Measurements from ENCODE around the gene CAMKV. TPM values are rescaled to one million over a fixed set of nuclear protein-coding genes. Genes with fewer than 3 reads are reported as not detected.

CAMKV gene
- total RNA-seq, 1 experiment from 2014 or later = 0.58 TPM

DNA sequence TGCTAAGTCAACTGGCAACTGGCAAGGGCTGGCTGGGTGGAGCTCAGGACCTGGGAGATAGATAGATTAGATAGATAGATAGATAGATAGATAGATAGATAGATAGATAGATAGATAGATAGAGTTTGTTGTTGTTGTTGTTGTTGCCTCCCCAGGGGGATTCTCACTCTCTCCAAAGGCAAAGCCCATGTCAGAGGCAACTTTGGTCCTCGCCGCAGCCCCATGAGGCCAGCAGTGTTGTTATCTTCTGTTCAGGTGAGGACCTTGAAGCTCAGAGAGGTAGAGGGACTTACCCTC lies 41.4 kb upstream of the CAMKV start:
- CTCF ChIA-PET = no interaction called here
- Histone ChIP-seq H3K27ac (ENCODE audit: low read length) (no peak overlapping the region), H3K9me2 (replicated peaks; ENCODE audit: low read length) (no peaks in the 10 kb centered on the region), H3F3A (ENCODE audit: low read length, unreplicated experiment) (no peaks in the 10 kb centered on the region), H3K9me3 (ENCODE audit: low read length) (no peaks in the 10 kb centered on the region), H3K36me3 (ENCODE audit: low read depth, low read length) (peaks cover 8% of the 10 kb centered on the region), H3K4me2 (ENCODE audit: low read length) (no peak overlapping the region), H3K9ac (ENCODE audit: low read length) (no peak overlapping the region), H3K79me2 (ENCODE audit: low read length) (0 out of 2 replicates have a peak, but pooled peaks cover 6% of the 10 kb centered on the region), H2AFZ (ENCODE audit: low read length) (no peak overlapping the region), H3K27me3 (ENCODE audit: low read length) (no peaks in the 10 kb centered on the region), H3K4me3 (ENCODE audit: low read length) (no peak overlapping the region), H3K4me1 (ENCODE audit: insufficient read depth, low read length) (peaks cover 8% of the 10 kb centered on the region), H4K20me1 (ENCODE audit: low read length) (no peaks in the 10 kb centered on the region)
- TF ChIP-seq EZH2phosphoT487 (IDR thresholded peaks at IDR 0.05; ENCODE audit: borderline replicate concordance, low read length) = no peak
- TF ChIP-seq, protein P1, sequence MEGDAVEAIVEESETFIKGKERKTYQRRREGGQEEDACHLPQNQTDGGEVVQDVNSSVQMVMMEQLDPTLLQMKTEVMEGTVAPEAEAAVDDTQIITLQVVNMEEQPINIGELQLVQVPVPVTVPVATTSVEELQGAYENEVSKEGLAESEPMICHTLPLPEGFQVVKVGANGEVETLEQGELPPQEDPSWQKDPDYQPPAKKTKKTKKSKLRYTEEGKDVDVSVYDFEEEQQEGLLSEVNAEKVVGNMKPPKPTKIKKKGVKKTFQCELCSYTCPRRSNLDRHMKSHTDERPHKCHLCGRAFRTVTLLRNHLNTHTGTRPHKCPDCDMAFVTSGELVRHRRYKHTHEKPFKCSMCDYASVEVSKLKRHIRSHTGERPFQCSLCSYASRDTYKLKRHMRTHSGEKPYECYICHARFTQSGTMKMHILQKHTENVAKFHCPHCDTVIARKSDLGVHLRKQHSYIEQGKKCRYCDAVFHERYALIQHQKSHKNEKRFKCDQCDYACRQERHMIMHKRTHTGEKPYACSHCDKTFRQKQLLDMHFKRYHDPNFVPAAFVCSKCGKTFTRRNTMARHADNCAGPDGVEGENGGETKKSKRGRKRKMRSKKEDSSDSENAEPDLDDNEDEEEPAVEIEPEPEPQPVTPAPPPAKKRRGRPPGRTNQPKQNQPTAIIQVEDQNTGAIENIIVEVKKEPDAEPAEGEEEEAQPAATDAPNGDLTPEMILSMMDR (conservative IDR thresholded peaks at IDR 0.05; ENCODE audit: low read depth, low read length) = no peak
- TF ChIP-seq EZH2 (IDR thresholded peaks at IDR 0.05; ENCODE audit: low read length, unreplicated experiment) = no peak
- POLR2A ChIA-PET (ENCODE audit: unreplicated experiment) = no interaction called here
- intact Hi-C loops (cut with micrococcal nuclease) = no loop called here
- no peak for DNase-seq
- no TSS peak for BruUV-seq (replicated peaks)
- no peak for ATAC-seq

DNA sequence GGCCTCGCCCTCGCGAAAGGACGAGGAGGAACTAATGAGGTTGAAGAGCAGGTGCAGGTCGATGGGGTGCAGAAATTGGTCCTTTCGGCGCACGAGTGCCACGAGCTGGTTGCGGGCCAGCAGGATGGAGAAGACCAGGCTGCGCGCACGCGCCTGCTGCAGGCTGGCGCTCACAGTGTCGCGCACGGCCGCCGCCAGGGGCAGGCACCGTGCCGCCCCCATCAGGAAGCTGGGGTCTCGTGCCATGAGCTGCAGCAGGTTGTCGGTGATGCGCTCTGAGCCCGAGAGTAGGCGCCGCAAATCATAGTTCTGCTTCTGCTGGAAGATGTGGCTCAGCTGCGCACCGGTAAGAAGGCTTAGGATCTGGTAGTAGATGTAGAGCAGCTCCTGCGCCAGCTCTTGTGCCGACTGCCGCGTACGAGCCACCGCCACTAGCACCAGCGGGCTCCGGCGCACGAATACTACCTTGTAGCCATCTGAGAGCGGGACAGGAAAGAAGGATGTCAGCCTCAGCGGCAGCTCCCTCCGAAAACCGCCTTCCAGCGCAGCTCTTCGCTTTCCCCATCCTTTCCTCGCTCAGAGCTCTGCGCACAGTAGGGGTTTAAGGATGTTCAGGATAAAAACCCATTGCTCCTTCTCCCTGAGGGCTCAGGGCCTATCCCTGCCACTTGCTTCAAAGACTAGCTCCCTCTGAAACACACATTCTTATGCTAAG lies 40.9 kb upstream of the CAMKV start:
- Histone ChIP-seq H4K20me1 (ENCODE audit: low read length) (no peaks in the 10 kb centered on the region), H3K9me3 (ENCODE audit: low read length) (no peaks in the 10 kb centered on the region), H3K27me3 (ENCODE audit: low read length) (no peaks in the 10 kb centered on the region), H3K9ac (ENCODE audit: low read length) (no peak overlapping the region), H3F3A (ENCODE audit: low read length, unreplicated experiment) (no peaks in the 10 kb centered on the region), H3K4me1 (ENCODE audit: insufficient read depth, low read length) (peaks cover 13% of the 10 kb centered on the region), H3K9me2 (replicated peaks; ENCODE audit: low read length) (no peaks in the 10 kb centered on the region), H3K27ac (ENCODE audit: low read length) (no peak overlapping the region), H3K36me3 (ENCODE audit: low read depth, low read length) (peaks cover 8% of the 10 kb centered on the region), H3K4me3 (ENCODE audit: low read length) (no peak overlapping the region), H2AFZ (ENCODE audit: low read length) (no peak overlapping the region), H3K79me2 (ENCODE audit: low read length) (peaks cover 1% of the 10 kb centered on the region; the same call in 1 of the 2 replicates), H3K4me2 (ENCODE audit: low read length) (no peak overlapping the region)
- ChIA-PET CTCF (no interaction called here), POLR2A (ENCODE audit: unreplicated experiment) (no interaction called here)
- ATAC-seq (no peak), DNase-seq (no peak)
- intact Hi-C loops (cut with micrococcal nuclease) = no loop called here
- no TSS peak for BruUV-seq (replicated peaks)
- TF ChIP-seq EZH2 (IDR thresholded peaks at IDR 0.05; ENCODE audit: low read length, unreplicated experiment) (no peak), EZH2phosphoT487 (IDR thresholded peaks at IDR 0.05; ENCODE audit: borderline replicate concordance, low read length) (no peak)
- TF ChIP-seq, protein P1 (conservative IDR thresholded peaks at IDR 0.05; ENCODE audit: low read depth, low read length) = no peak

DNA sequence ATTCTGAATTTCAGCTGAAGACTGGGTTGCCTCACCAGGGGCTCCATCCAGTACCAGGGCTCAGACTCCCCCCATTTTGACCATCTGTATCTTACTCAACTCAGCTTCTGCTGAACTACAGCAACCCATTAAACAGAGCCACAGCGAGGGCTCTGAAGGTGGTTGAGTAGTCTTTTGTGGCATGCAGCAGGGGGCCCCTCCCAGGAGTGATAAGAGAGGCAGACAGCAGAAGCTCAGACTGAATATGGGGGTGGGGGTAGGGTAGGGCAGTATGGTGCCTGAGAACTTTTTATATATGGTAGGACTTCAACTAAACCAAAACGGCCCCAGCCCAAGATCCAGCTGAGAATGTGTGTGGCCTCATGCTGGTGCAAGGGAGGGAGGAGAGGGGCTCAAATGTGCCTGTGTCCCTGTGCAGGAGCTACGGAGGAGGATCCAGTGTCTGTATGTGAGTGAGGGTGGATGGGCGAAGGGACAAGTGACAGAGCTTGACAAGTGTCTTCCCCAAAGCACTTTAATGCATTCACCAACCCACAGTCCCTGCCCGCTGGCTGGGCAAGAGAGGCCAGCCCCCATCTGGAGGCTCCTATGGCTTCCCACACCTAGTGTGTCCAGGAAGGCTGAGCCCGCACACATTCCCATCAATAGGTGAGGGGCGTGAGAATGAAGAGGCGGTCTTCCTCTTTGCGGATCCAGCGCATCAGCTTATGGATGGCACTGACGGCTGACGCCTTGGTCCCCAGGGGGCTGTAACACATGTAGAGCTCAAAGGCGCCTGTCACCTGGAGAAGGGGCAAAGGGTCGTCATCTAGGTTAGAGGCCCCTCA lies 38.9 kb upstream of the CAMKV start:
- no peaks in the 10 kb centered on the region for H3K9me2 ChIP-seq (replicated peaks; ENCODE audit: low read length)
- intact Hi-C loops (cut with micrococcal nuclease) = no loop called here
- DNase-seq = no peak
- TF ChIP-seq EZH2phosphoT487 (IDR thresholded peaks at IDR 0.05; ENCODE audit: borderline replicate concordance, low read length) (no peak), EZH2 (IDR thresholded peaks at IDR 0.05; ENCODE audit: low read length, unreplicated experiment) (no peak)
- TF ChIP-seq, protein P1 (conservative IDR thresholded peaks at IDR 0.05; ENCODE audit: low read depth, low read length) = no peak
- ChIA-PET CTCF (interaction anchor here (1.2 kb wide), 1 partner anchor 109 kb away, joined by 3 read pairs; the partner anchor contains the start of gene CDHR4), POLR2A (ENCODE audit: unreplicated experiment) (no interaction called here)
- peaks cover 8% of the 10 kb centered on the region for H3K36me3 ChIP-seq (ENCODE audit: low read depth, low read length)
- peaks cover 31% of the 10 kb centered on the region for H3K4me1 ChIP-seq (ENCODE audit: insufficient read depth, low read length)
- no peaks in the 10 kb centered on the region for H4K20me1 ChIP-seq (ENCODE audit: low read length)
- no peak overlapping the region for H3K27ac ChIP-seq (ENCODE audit: low read length)
- H3K4me3 ChIP-seq (ENCODE audit: low read length) = no peak overlapping the region
- no peak for ATAC-seq
- BruUV-seq (replicated peaks) = no TSS peak
- H3F3A ChIP-seq (ENCODE audit: low read length, unreplicated experiment) = no peaks in the 10 kb centered on the region
- no peaks in the 10 kb centered on the region for H3K9me3 ChIP-seq (ENCODE audit: low read length)
- no peak overlapping the region for H3K4me2 ChIP-seq (ENCODE audit: low read length)
- H3K9ac ChIP-seq (ENCODE audit: low read length) = no peak overlapping the region
- no peaks in the 10 kb centered on the region for H3K27me3 ChIP-seq (ENCODE audit: low read length)
- H2AFZ ChIP-seq (ENCODE audit: low read length) = no peak overlapping the region
- H3K79me2 ChIP-seq (ENCODE audit: low read length) = peaks cover 15% of the 10 kb centered on the region

Measured in PC-3 (cell line).